KOPT-K1 (cell line): ENCODE data around the gene ASPG.

ENCODE experiments used
- H3K27ac ChIP-seq: fragments of 200-600 bp; sonication (generic); 2 replicates; pipeline ENCODE4 v1.5.1; 2016; ENCODE audit warnings: antibody characterized with exemption, mild to moderate bottlenecking, low read depth, low read length; ENCODE audit not compliant: poor library complexity, severe bottlenecking
- H3K36me3 ChIP-seq: fragments of 200-600 bp; sonication (generic); 2 replicates; pipeline ENCODE4 v1.5.1; 2017; ENCODE audit warnings: antibody characterized with exemption, mild to moderate bottlenecking, low read length, moderate library complexity; ENCODE audit not compliant: insufficient read depth
- H3K9me3 ChIP-seq: fragments of 200-600 bp; sonication (generic); 2 replicates; pipeline ENCODE4 v1.5.1; 2017; ENCODE audit warnings: antibody characterized with exemption, low read length, mild to moderate bottlenecking; ENCODE audit not compliant: insufficient read depth, poor library complexity, severe bottlenecking

ASPG gene

DNA sequence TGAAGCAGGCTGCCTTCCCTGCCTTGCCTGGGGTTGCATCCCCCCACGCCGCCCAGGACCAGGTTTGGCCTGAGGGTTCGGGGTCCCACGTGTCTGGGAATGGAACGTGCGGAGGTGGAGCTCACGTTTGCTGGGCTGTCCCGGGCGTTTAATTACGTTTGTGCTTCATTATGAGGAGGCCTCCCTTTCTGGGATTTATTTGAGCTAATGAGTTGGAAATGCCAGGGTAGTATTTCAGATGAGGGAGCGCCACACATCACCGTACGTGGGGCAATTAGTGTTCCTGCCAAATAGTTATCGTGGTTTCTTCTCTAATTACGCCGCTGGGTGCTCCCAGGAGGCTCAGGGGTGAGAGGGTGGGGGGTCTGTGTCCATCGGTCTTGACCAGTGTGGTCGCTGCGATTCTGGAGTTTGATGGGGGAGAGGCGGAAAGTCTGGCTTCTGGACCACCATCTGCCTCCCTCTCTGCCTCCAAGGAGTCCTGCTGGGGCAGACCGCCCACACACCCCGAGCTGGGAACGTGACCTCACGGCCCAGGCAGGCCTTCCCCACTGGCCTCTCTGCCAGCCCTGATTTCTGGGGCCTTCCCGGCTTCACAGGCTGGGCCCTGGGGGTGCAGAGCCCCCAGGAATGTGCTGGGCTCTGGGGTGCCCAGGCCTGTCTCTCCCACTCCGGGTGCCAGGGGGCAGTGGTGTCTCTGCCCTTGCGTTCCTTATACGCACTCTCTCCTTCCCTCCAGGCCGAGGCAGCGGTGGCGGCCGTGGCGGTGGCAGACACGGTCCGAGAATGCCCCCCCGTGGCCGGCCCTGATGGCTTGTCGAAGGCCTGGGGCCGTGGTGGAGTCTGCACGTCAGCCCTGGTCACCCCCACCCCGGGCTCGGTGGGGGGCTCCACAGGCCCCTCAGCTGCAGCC is 71.8 kb downstream of the ASPG start:
- no peaks in the 10 kb centered on the region for H3K36me3 ChIP-seq
- H3K9me3 ChIP-seq: no peaks in the 10 kb centered on the region
- no peak overlapping the region for H3K27ac ChIP-seq

DNA sequence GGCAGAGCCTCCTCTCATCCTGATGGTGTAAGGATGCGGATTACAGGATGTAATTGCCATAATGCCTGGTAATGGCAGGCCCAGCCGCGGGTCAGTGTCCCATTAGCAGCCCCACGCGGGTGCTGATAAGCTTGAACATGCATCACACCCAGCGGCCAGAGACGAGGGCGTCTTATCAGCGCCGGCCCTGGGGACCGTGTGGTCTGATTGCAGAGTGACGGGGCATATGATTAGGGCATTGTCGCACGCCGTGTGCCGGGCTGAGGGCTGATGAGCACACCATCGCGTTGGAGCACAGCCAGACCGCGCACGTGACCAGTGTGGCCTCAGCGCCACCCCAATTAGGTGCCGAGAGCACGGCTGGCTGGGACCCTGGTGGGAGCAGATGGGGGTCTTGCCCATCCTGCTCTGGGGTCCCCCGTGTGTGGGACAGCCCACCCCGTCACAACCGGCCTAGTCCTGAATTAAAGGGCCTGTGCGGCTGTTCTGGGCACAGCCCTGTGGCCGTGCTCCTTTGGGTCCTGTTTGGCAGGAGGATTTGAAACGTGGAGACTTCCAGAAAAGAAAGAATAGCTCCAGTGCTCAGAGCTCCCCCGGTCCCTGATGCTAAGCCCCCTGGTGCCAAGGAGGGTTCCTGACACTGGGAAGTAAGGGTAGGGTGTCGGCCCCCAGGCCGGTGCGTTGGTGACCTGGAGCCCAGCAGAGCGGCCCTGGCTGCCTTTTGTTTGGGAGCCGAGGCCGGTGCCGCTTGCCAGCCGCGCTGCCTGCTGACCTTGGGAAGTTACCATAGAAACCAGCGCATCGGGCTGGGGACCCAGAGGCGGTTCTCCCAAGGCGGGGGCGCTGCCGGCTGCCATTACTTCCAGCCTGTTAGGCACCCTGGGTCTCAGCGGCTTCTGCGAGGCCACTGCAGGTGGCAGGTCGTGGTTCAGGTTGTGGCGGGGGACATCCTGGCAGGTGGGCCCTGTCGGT is 73.6 kb downstream of the ASPG start:
- Histone ChIP-seq H3K27ac (no peak overlapping the region), H3K36me3 (no peaks in the 10 kb centered on the region), H3K9me3 (no peaks in the 10 kb centered on the region)

DNA sequence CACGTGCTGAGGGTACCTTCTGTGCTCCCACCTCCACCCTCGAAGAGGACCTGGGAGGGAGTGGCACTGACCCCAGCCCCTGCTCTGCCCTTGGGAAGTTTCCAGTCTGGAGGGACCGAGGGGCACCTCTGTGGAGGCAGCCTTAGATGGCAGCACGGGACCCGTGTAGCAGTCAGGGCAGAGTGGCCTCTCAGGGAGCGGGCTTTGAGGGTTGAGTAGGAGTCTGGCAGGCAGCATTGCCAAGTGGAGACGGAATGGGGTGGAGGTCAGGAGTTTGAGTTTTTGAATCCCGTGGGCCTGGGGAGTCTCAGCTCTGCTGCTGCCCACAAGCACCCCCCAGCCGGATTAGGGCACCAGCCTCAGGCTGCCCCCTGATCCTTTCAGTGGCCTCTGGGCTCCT is 74.5 kb downstream of the ASPG start:
- Histone ChIP-seq H3K36me3 (no peaks in the 10 kb centered on the region), H3K9me3 (no peaks in the 10 kb centered on the region), H3K27ac (no peak overlapping the region)

DNA sequence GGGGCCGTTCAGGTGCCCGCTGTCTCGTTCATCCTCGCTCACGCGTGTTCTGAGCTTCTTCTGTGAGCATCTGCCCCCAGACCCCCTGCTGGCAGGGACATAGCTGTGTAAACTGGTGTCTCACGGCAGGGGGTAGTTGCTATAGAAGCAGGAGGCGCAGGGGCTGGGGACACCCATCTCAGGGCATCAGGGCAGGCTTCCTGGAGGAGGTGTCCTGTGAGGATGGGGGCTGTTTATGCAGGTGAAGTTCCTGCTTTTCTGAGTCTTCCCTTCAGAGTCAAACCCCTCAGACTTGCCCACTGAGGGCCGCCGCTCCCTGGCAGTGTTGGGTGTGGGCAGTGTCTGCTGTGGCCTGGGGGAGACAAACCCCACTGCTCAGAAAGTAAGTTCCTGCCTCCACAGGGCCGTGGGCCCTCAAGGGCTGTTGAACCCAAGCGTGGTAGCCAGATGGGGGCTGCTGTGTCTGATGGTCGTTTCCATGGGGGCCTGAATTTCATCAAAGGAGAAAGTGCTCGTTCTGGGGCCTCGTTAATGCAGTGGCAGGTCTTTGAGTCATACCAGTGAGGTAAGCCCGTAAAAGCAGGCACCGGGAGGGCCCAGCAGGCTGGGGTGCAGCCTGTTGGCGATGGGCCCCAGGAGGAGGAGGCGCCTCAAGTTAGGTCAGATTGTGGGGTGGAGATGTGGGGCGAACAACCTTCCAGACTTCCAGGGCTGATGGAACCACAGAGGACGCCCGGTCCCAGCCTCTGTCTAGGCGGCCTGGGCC is 76.3 kb downstream of the ASPG start:
- Histone ChIP-seq H3K36me3 (no peaks in the 10 kb centered on the region), H3K9me3 (no peaks in the 10 kb centered on the region), H3K27ac (no peak overlapping the region)

DNA sequence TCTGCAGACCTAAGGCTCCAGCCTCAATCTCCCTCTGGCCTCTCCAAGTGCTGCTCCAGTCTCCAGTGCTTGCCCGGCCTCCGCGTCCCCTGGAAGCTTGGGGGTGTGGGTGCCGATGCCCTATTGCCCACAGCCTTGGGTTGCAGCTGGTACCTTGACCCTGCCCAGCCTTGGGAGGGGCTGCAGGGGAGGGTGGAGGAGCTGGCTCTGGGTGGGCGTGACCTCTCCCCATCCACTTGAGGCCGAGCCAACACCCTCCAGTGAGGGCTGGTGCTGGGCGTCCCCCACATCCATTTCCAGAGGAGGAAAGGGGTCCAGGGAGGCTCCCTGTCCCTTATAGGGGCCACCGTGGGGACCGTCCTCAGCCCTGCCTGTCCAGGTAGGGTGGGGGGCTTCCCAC is 77.0 kb downstream of the ASPG start:
- H3K36me3 ChIP-seq: no peaks in the 10 kb centered on the region
- H3K27ac ChIP-seq: no peak overlapping the region
- H3K9me3 ChIP-seq: no peaks in the 10 kb centered on the region

DNA sequence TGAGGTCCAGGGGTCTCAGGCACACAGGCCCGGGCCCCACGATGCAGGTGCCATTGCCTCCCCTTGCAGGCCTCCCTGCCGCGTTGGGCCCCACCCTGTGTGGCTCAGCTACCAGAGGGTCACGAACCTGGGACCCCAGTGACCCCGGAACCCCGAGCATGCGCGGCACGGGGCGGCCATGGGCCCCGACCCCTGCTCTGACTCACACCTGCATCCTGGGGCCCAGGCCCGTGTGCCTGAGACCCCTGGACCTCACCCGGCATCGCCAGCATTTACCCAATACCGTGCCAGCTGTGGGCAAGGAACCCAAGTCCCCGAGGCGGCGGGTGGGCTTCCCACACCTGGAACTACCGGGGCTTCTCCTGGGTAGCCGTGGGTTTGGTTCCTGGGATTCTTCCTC is 78.0 kb downstream of the ASPG start:
- Histone ChIP-seq H3K9me3 (no peaks in the 10 kb centered on the region), H3K36me3 (no peaks in the 10 kb centered on the region), H3K27ac (no peak overlapping the region)

DNA sequence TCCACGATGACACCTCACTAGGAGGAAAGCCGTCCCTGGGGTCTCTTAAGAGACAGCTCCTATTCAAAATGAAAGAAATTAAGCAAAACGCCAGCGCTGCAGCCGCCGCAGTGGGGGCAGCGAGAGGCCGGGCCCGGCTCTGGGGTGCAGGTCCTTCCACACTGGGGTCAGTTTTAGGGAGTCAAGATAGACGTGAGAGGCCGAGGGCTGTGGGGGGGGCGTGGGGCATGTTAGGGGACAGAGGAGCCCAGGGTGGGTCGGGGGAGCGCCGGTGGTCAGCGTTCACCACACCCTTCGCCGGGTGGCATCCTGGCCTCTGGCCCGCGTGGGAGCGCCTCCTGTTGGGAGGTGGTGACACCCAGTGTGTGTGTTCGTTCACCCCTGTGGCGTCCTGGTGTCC is 78.5 kb downstream of the ASPG start:
- H3K27ac ChIP-seq: no peak overlapping the region
- no peaks in the 10 kb centered on the region for H3K36me3 ChIP-seq
- H3K9me3 ChIP-seq: no peaks in the 10 kb centered on the region

DNA sequence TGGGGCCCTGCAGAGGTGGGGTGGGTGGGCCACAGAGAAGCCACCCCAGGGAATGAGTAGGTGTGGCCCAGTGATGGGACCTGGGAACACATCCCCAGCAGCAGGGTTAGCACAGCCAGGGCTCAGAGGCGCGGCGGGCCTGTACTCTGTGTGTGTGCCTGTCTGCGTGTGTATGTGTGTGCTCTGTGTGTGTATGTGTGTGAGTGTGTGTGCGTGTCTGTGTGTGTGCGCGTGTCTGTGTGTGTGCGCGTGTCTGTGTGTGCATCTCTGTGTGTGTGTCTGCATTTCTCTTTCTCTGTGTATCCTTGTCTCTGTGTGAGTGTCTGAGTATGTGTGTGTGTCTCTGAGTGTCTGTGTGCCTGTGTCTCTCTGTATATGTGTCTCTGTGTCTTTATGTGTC is 79.0 kb downstream of the ASPG start:
- no peaks in the 10 kb centered on the region for H3K36me3 ChIP-seq

More for the DNA sequence above, 79.0 kb downstream of the ASPG start:
- H3K27ac ChIP-seq: no peak overlapping the region
- H3K9me3 ChIP-seq: no peaks in the 10 kb centered on the region
